ENCODE results near the gene MKNK1.

DNA sequence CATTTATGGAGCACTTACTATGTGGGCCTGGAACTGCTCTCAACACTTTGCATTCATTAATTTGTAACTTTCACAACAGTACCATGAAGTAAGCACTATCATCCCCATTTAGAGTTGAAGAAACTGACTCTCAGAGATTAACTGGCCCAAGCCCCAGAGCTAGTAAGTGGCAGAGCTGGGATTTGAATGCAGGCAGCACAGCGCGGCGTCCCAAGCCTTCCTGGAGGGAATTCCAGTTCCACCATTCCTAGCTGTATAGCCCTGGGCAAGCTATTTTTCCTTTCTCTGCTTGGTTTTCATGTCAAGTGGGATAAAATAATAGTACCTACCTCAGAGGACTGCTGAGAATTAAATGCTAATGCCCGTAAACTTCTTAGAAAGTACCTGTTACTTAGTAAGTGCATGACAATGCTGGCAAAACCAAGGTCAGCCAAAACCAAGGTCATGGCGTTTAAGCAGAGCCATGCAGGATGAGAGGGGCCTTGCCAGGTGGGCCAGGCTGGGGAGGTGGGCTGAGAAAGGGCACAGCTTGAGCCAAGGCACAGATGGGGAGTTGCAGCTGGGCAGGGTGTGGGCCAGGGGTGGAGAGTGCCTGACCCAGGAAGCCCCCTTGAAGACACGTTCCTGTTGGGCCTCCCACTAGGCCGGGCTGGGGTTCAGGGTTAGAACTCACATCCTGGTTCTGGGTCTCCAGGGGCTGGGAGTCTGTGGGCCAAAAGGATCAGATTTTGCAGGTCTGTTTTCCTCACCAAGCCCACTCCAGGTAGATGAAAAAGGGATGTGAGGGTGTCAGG, 48.0 kb downstream of the MKNK1 start:
- TF ChIP-seq, protein P1, sequence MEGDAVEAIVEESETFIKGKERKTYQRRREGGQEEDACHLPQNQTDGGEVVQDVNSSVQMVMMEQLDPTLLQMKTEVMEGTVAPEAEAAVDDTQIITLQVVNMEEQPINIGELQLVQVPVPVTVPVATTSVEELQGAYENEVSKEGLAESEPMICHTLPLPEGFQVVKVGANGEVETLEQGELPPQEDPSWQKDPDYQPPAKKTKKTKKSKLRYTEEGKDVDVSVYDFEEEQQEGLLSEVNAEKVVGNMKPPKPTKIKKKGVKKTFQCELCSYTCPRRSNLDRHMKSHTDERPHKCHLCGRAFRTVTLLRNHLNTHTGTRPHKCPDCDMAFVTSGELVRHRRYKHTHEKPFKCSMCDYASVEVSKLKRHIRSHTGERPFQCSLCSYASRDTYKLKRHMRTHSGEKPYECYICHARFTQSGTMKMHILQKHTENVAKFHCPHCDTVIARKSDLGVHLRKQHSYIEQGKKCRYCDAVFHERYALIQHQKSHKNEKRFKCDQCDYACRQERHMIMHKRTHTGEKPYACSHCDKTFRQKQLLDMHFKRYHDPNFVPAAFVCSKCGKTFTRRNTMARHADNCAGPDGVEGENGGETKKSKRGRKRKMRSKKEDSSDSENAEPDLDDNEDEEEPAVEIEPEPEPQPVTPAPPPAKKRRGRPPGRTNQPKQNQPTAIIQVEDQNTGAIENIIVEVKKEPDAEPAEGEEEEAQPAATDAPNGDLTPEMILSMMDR (IDR thresholded peaks at IDR 0.05; ENCODE audit: low read depth, low read length, poor library complexity, severe bottlenecking): no peak
- no peak for TF ChIP-seq EZH2phosphoT487 (IDR thresholded peaks at IDR 0.05; ENCODE audit: borderline replicate concordance, low read length)

Measured in DOHH2 (cell line).